Measurements from ENCODE around the gene QKI. TPM values are rescaled to one million over a fixed set of nuclear protein-coding genes. Genes with fewer than 3 reads are reported as not detected.

Gene QKI
- total and polyA plus RNA-seq, 9 donors = 110 to 256 (median 229) TPM

GRCh38 chr6:163613025-163613424 lies 198.5 kb downstream of the QKI start:
- Histone ChIP-seq H3K4me3 (ENCODE audit: low read length) (no peak overlapping the region), H3K27me3 (ENCODE audit: control insufficient read depth, insufficient read depth, low read length) (no peaks in the 10 kb centered on the region), H3K9me3 (replicated peaks; ENCODE audit: control insufficient read depth, low read depth, low read length) (no peaks in the 10 kb centered on the region), H3K4me1 (ENCODE audit: control insufficient read depth, insufficient read depth, low read length) (no peaks in the 10 kb centered on the region), H3K27ac (ENCODE audit: low read length) (no peak overlapping the region), H3K36me3 (ENCODE audit: control insufficient read depth, insufficient read depth, low read length) (no peaks in the 10 kb centered on the region)
- 75% methylated on average over 8 of the region's 8 CpGs for WGBS (ENCODE audit: insufficient coverage)
- DNase-seq = no peak

DNA sequence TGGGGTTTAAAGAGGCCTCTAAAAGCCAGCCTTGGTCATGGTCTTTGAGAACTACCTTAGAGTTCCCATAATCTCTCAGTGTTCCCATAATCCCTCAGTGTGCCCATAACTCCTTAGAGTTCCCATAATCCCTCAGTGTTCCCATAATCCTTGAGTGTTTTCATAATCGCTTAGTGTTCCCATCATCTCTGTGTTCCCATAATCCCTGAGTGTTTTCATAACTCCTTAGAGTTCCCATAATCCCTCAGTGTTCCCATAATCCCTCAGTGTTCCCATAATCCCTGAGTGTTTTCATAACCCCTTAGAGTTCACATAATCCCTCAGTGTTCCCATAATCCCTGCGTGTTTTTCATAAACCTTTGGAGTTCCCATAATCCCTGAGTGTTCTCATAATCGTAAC lies 199.2 kb downstream of the QKI start:
- 100% methylated on average over 1 of the region's 3 CpGs for WGBS (ENCODE audit: insufficient coverage)
- DNase-seq = no peak
- H3K27ac ChIP-seq (ENCODE audit: low read length) = no peak overlapping the region
- H3K4me3 ChIP-seq (ENCODE audit: low read length) = no peak overlapping the region
- no peaks in the 10 kb centered on the region for H3K9me3 ChIP-seq (replicated peaks; ENCODE audit: control insufficient read depth, low read depth, low read length)
- H3K27me3 ChIP-seq (ENCODE audit: control insufficient read depth, insufficient read depth, low read length) = no peaks in the 10 kb centered on the region
- no peaks in the 10 kb centered on the region for H3K36me3 ChIP-seq (ENCODE audit: control insufficient read depth, insufficient read depth, low read length)
- H3K4me1 ChIP-seq (ENCODE audit: control insufficient read depth, insufficient read depth, low read length) = no peaks in the 10 kb centered on the region

DNA sequence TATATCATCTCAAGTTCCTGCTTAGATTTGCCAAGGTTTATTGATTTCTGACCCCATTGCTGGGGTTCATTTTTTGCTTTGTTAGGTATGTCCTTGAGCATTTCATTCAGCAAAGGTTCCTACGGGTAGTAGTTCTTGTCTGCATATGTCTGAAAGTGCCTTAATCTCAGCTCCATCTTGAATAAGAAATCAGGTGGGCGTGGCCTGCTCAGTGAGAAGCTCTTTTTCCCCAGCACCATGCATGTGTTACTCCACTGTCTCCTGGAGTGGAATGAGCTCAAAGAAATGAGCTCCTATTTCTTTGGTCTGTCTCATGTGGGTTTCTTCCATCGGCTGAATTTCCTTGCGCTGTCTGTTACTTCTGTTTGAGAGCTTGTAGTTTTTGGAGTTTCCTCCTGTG lies 201.9 kb downstream of the QKI start:
- 92% methylated on average over 2 of the region's 4 CpGs for WGBS (ENCODE audit: insufficient coverage)
- H3K36me3 ChIP-seq (ENCODE audit: control insufficient read depth, insufficient read depth, low read length) = no peaks in the 10 kb centered on the region
- no peaks in the 10 kb centered on the region for H3K27me3 ChIP-seq (ENCODE audit: control insufficient read depth, insufficient read depth, low read length)
- H3K9me3 ChIP-seq (replicated peaks; ENCODE audit: control insufficient read depth, low read depth, low read length) = no peaks in the 10 kb centered on the region
- no peak overlapping the region for H3K4me3 ChIP-seq (ENCODE audit: low read length)
- no peaks in the 10 kb centered on the region for H3K4me1 ChIP-seq (ENCODE audit: control insufficient read depth, insufficient read depth, low read length)
- DNase-seq = no peak
- H3K27ac ChIP-seq (ENCODE audit: low read length) = no peak overlapping the region

DNA sequence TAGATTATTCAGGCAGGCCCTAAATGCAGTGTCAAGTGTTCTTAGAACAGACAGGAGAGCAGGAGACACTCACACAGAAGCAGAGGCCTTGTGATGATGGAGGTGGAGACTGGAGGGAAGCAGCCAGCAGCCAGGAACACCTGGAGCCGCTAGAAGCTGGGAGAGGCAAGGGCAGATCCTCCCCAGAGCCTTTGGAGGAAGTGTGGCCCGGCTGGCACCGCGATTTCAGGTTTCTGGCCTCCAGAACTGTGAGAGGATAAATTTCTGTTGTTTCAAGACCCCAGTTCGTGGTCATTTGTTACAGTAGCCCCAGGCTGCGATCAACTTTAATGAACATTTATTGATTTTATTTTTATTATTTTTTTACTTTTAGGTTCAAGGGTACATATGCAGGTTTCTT lies 203.0 kb downstream of the QKI start:
- Histone ChIP-seq H3K36me3 (ENCODE audit: control insufficient read depth, insufficient read depth, low read length) (no peaks in the 10 kb centered on the region), H3K27me3 (ENCODE audit: control insufficient read depth, insufficient read depth, low read length) (no peaks in the 10 kb centered on the region), H3K9me3 (replicated peaks; ENCODE audit: control insufficient read depth, low read depth, low read length) (no peaks in the 10 kb centered on the region), H3K4me3 (ENCODE audit: low read length) (no peak overlapping the region), H3K4me1 (ENCODE audit: control insufficient read depth, insufficient read depth, low read length) (no peaks in the 10 kb centered on the region), H3K27ac (ENCODE audit: low read length) (no peak overlapping the region)
- WGBS (ENCODE audit: insufficient coverage) = 83% methylated on average over 1 of the region's 6 CpGs
- no peak for DNase-seq

GRCh38 chr6:163620101-163620500 lies 205.6 kb downstream of the QKI start:
- H3K9me3 ChIP-seq (replicated peaks; ENCODE audit: control insufficient read depth, low read depth, low read length) = no peaks in the 10 kb centered on the region
- H3K4me1 ChIP-seq (ENCODE audit: control insufficient read depth, insufficient read depth, low read length) = no peaks in the 10 kb centered on the region
- H3K27me3 ChIP-seq (ENCODE audit: control insufficient read depth, insufficient read depth, low read length) = no peaks in the 10 kb centered on the region
- H3K27ac ChIP-seq (ENCODE audit: low read length) = no peak overlapping the region
- H3K36me3 ChIP-seq (ENCODE audit: control insufficient read depth, insufficient read depth, low read length) = no peaks in the 10 kb centered on the region
- 92% methylated on average over 5 of the region's 5 CpGs for WGBS (ENCODE audit: insufficient coverage)
- DNase-seq = no peak
- H3K4me3 ChIP-seq (ENCODE audit: low read length) = no peak overlapping the region

DNA sequence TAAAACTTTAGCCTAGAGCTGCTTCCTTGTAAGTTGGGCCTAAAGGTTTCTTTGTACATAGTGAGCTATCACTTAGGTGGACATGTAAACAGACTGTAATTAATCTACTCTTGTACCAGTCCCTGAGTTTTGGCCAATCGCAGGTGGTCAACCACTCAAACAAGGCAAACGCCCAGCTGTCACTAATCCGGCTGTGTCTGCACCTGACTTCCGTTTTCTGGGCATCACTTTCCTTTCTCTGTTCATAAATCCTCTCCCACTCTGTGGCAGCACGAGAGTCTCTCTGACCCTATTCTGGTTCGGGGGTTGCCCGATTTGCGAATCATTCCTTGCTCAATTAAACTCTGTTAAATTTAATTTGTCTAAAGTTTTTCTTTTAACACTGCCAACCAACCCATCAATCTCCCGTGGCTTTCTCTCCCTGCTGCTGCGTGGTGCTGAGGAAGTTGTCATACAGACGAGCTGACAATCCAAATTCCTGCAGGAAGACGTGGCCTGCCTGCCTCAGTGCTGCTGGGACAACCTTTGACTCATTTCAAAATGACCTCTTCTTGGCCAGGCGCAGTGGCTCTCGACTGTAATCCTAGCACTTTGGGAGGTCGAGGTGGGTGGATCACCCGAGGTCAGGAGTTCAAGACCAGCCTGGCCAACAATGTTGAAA lies 206.3 kb downstream of the QKI start:
- DNase-seq = no peak
- Histone ChIP-seq H3K4me3 (ENCODE audit: low read length) (no peak overlapping the region), H3K4me1 (ENCODE audit: control insufficient read depth, insufficient read depth, low read length) (no peaks in the 10 kb centered on the region), H3K27me3 (ENCODE audit: control insufficient read depth, insufficient read depth, low read length) (no peaks in the 10 kb centered on the region), H3K9me3 (replicated peaks; ENCODE audit: control insufficient read depth, low read depth, low read length) (no peaks in the 10 kb centered on the region), H3K27ac (ENCODE audit: low read length) (no peak overlapping the region), H3K36me3 (ENCODE audit: control insufficient read depth, insufficient read depth, low read length) (no peaks in the 10 kb centered on the region)
- WGBS (ENCODE audit: insufficient coverage) = 78% methylated on average over 13 of the region's 16 CpGs

- Histone ChIP-seq H3K36me3 (ENCODE audit: control insufficient read depth, insufficient read depth, low read length) (no peaks in the 10 kb centered on the region), H3K27me3 (ENCODE audit: control insufficient read depth, insufficient read depth, low read length) (peaks cover 7% of the 10 kb centered on the region), H3K4me1 (ENCODE audit: control insufficient read depth, insufficient read depth, low read length) (no peaks in the 10 kb centered on the region), H3K9me3 (replicated peaks; ENCODE audit: control insufficient read depth, low read depth, low read length) (peaks cover 11% of the 10 kb centered on the region), H3K27ac (ENCODE audit: low read length) (no peak overlapping the region), H3K4me3 (ENCODE audit: low read length) (no peak overlapping the region)
- no peak for DNase-seq
- 90% methylated on average over 2 of the region's 3 CpGs for WGBS (ENCODE audit: insufficient coverage)
These were observed 210.7 kb downstream of the QKI start for GRCh38 chr6:163625265-163625664.

DNA sequence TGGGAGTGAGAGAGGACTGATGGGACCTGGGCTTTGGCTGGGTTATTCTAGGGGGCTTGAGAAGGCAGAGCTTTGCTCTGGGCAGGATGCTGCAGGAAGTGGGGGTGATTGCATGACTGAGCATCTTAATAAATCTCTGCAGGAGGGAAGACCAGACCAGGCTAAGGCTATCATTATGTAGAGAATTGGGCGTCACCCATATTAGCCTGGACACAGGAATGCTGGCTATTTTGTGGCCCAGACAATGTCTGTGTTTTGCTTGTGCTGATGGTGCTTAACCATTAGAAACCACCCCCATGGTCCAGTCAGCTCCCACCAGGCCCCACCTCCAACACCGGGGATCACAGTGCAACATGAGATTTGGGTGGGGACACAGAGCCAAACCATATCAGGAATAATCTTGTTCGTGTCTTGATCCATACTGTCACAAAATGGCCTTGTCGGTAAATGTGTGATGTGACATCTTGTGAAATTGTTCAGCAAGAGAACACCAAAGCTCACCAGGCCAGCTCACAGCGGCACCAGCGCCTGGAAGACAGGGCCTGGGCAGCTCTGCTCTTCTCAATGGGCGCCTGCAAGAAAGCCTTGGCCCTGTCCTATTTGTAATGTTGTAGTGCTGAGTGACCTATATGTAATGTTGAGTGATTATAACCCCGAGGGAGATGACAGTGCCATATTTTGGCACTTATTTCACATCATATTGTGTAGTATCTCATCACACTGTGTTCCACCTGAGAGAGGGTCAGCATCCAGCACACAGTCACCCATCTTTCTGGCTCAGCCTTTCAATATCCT lies 211.8 kb downstream of the QKI start:
- no peaks in the 10 kb centered on the region for H3K4me1 ChIP-seq (ENCODE audit: control insufficient read depth, insufficient read depth, low read length)
- peaks cover 17% of the 10 kb centered on the region for H3K27me3 ChIP-seq (ENCODE audit: control insufficient read depth, insufficient read depth, low read length)
- no peak for DNase-seq
- WGBS (ENCODE audit: insufficient coverage) = 83% methylated on average over 5 of the region's 8 CpGs
- H3K4me3 ChIP-seq (ENCODE audit: low read length) = no peak overlapping the region
- H3K36me3 ChIP-seq (ENCODE audit: control insufficient read depth, insufficient read depth, low read length) = no peaks in the 10 kb centered on the region
- peaks cover 15% of the 10 kb centered on the region for H3K9me3 ChIP-seq (replicated peaks; ENCODE audit: control insufficient read depth, low read depth, low read length)
- no peak overlapping the region for H3K27ac ChIP-seq (ENCODE audit: low read length)

GRCh38 chr6:163627274-163628062 lies 212.9 kb downstream of the QKI start:
- no peak overlapping the region for H3K4me3 ChIP-seq (ENCODE audit: low read length)
- no peaks in the 10 kb centered on the region for H3K36me3 ChIP-seq (ENCODE audit: control insufficient read depth, insufficient read depth, low read length)
- WGBS (ENCODE audit: insufficient coverage) = 78% methylated on average over 8 of the region's 11 CpGs
- no peak for DNase-seq
- H3K4me1 ChIP-seq (ENCODE audit: control insufficient read depth, insufficient read depth, low read length) = no peaks in the 10 kb centered on the region
- H3K27me3 ChIP-seq (ENCODE audit: control insufficient read depth, insufficient read depth, low read length) = peaks cover 17% of the 10 kb centered on the region
- no peak overlapping the region for H3K27ac ChIP-seq (ENCODE audit: low read length)
- peaks cover 15% of the 10 kb centered on the region for H3K9me3 ChIP-seq (replicated peaks; ENCODE audit: control insufficient read depth, low read depth, low read length)

Measured in muscle of leg (tissue), 11 donors.